B cell (primary cell): ENCODE measurements around the gene RPL37A. TPM values are rescaled to one million over a fixed set of nuclear protein-coding genes. Genes with fewer than 3 reads are reported as not detected.
A peak's percentile ranks its signal among the peaks of the same experiment; 100 is the strongest.

Experiments used
- ATAC-seq: fragments of 200-7000 bp; cut with Tn5 transposase; one replicate; pipeline ENCODE4 v1.10.0; 2021; ENCODE audit warnings: low read depth, mild to moderate bottlenecking, moderate number of reproducible peaks, moderate library complexity
- CTCF ChIA-PET: fragments of 350-600 bp; sonication (Branson Sonifier 250); formaldehyde crosslinking; loops from one replicate; lab custom pipeline; 2021; ENCODE audit warnings: antibody characterized with exemption, inconsistent platforms; lab: Charles Lee
- POLR2A ChIA-PET: fragments of 350-600 bp; sonication (Branson Sonifier 250); formaldehyde crosslinking; loops from one replicate; lab custom pipeline; 2021; ENCODE audit warnings: antibody characterized with exemption; lab: Charles Lee
- DNase-seq: peaks from one replicate; pipeline ENCODE4 v3.0.0; 2013
- H2AFZ ChIP-seq: 2 replicates; pipeline ENCODE4 v1.6.1; 2012; ENCODE audit warnings: mild to moderate bottlenecking, low read depth, low read length; ENCODE audit not compliant: insufficient read depth, poor library complexity, severe bottlenecking
- H3K27ac ChIP-seq, 2 donors: 1 replicate in 1 of 2; 2 replicates in 1 of 2; pipeline ENCODE4 v1.5.1; 2012 to 2013; ENCODE audit warnings: low read length in 2 of 2, mild to moderate bottlenecking in 2 of 2, moderate library complexity in 1 of 2
- H3K27me3 ChIP-seq, 4 experiments: fragments of 200-600 bp in 1 of 4; sonication (generic) in 1 of 4; replicated peaks in 1 of 4; 1 replicate in 2 of 4; 2 replicates in 2 of 4; pipeline versions ENCODE4 v1.6.1 to v1.7.0; 2013 to 2016; ENCODE audit warnings: low read length in 3 of 4, mild to moderate bottlenecking in 2 of 4, mixed read lengths in 1 of 4, moderate library complexity in 1 of 4; ENCODE audit not compliant: insufficient read depth in 4 of 4, control insufficient read depth in 3 of 4; ENCODE audit errors: control extremely low read depth in 1 of 4
- H3K36me3 ChIP-seq, 2 experiments: replicated peaks in 1 of 2; 1 replicate in 1 of 2; 2 replicates in 1 of 2; pipeline versions ENCODE4 v1.6.1 to v1.7.1; 2013; ENCODE audit warnings: low read length in 1 of 2; ENCODE audit not compliant: insufficient read depth in 2 of 2, control insufficient read depth in 1 of 2; ENCODE audit errors: control extremely low read depth in 1 of 2, extremely low read depth in 1 of 2
- H3K4me1 ChIP-seq, 2 donors: fragments of 200-600 bp in 1 of 2; sonication (generic) in 1 of 2; 1 replicate in 1 of 2; 2 replicates in 1 of 2; pipeline versions ENCODE4 v1.5.1 to v1.6.1; 2013 to 2017; ENCODE audit warnings: low read length in 2 of 2; ENCODE audit not compliant: control insufficient read depth in 2 of 2, insufficient read depth in 2 of 2
- H3K4me2 ChIP-seq: replicated peaks from 2 replicates; pipeline ENCODE3; 2012; ENCODE audit warnings: mild to moderate bottlenecking, low read depth, low read length; ENCODE audit not compliant: poor library complexity, severe bottlenecking
- H3K4me3 ChIP-seq, 5 experiments: fragments of 200-600 bp in 1 of 5; sonication (generic) in 1 of 5; 1 replicate in 3 of 5; 2 replicates in 2 of 5; pipeline versions ENCODE4 v1.5.1 to v1.7.0; 2011 to 2016; ENCODE audit warnings: low read length in 4 of 5, mild to moderate bottlenecking in 4 of 5, low read depth in 2 of 5, control low read depth in 1 of 5, moderate library complexity in 1 of 5; ENCODE audit not compliant: insufficient read depth in 1 of 5; ENCODE audit errors: control extremely low read depth in 1 of 5, extremely low read depth in 1 of 5
- H3K79me2 ChIP-seq: fragments of 200-600 bp; sonication (generic); one replicate; pipeline ENCODE4 v1.6.0; 2016; ENCODE audit warnings: low read length; ENCODE audit not compliant: control insufficient read depth, insufficient read depth
- H3K9ac ChIP-seq: fragments of 200-600 bp; sonication (generic); 2 replicates; pipeline ENCODE4 v1.6.1; 2017; ENCODE audit warnings: mild to moderate bottlenecking, low read length, moderate library complexity
- H3K9me3 ChIP-seq, 3 donors: one replicate each; pipeline versions ENCODE4 v1.6.1 to v1.7.1; 2013; ENCODE audit warnings: low read length in 2 of 3; ENCODE audit not compliant: control insufficient read depth in 2 of 3, insufficient read depth in 1 of 3; ENCODE audit errors: control extremely low read depth in 1 of 3
- H4K20me1 ChIP-seq: 2 replicates; pipeline ENCODE4 v1.6.0; 2012; ENCODE audit warnings: mild to moderate bottlenecking, low read length; ENCODE audit not compliant: insufficient read depth, control insufficient read depth, poor library complexity, severe bottlenecking
- H3K27ac Mint-ChIP-seq: one replicate; pipeline ENCODE4 v1.8.0; 2021; ENCODE audit warnings: mixed read lengths
- H3K27me3 Mint-ChIP-seq: one replicate; pipeline ENCODE4 v1.8.0; 2021; ENCODE audit warnings: mixed read lengths
- H3K4me1 Mint-ChIP-seq: one replicate; pipeline ENCODE4 v1.8.0; 2021; ENCODE audit warnings: mixed read lengths
- H3K4me3 Mint-ChIP-seq: one replicate; pipeline ENCODE4 v1.8.0; 2021; ENCODE audit warnings: mixed read lengths
- H3K9me3 Mint-ChIP-seq: one replicate; pipeline ENCODE4 v1.8.0; 2022; ENCODE audit warnings: mixed read lengths; ENCODE audit not compliant: insufficient read depth
- CTCF ChIP-seq: fragments of 200-600 bp; IDR thresholded peaks from one replicate; pipeline ENCODE4 v1.8.0; 2022; ENCODE audit warnings: antibody characterized with exemption, mild to moderate bottlenecking
- EZH2 ChIP-seq: IDR thresholded peaks from 2 replicates; pipeline ENCODE4 v1.6.1; 2012; ENCODE audit warnings: borderline replicate concordance, low read depth, mild to moderate bottlenecking, moderate library complexity, low read length; ENCODE audit not compliant: insufficient read depth, poor library complexity, severe bottlenecking
- WGBS: methylation state at CpG from one replicate; pipeline ENCODE4 v1.1.5; 2013; ENCODE audit warnings: missing lambda C conversion rate; ENCODE audit not compliant: insufficient coverage; 5-methylcytosine and 5-hydroxymethylcytosine counted together
- intact Hi-C: fragments of 100-400 bp; cut with micrococcal nuclease; formaldehyde crosslinking; loops from one replicate; pipeline ENCODE4 v1.10.0; 2022
- polyA plus RNA-seq: library from polyadenylated mRNA; depleted of rRNA; stranded (reverse); fragments of >200 nt; gene quantifications from 2 replicates; pipeline ENCODE4 v1.2.3, GENCODE V29; 2012
- total RNA-seq, 2 donors: library from RNA; stranded (reverse); fragments of 120-200 nt in 1 of 2; gene quantifications; 1 replicate in 1 of 2; 2 replicates in 1 of 2; pipeline versions ENCODE4 v1.2.3 to v1.2.4, GENCODE V29; 2013 to 2022

RPL37A gene
- total and polyA plus RNA-seq, 2 donors (not counting 1 experiment from before 2014, with no cell fraction given), result 1,571 to 3,456 TPM

GRCh38 chr2:216492597-216493333 lies 5.9 kb upstream of the RPL37A start:
- peaks cover 53% of the 10 kb centered on the region for H3K4me1 Mint-ChIP-seq
- Histone ChIP-seq H3K9ac (peak overlapping the region; percentile 25), H3K9me3 (no peaks in the 10 kb centered on the region), H3K4me2 (peak overlapping the region; percentile 62), H3K27ac (peak overlapping the region; percentile 36 to 72), H3K27me3 (no peaks in the 10 kb centered on the region), H4K20me1 (no peaks in the 10 kb centered on the region), H3K4me1 (peaks cover 22 to 30% of the 10 kb centered on the region in 2 donors), H3K79me2 (peaks cover 9% of the 10 kb centered on the region), H3K4me3 (no peak overlapping the region), H2AFZ (peak overlapping the region; percentile 57), H3K36me3 (no peaks in the 10 kb centered on the region)
- ChIA-PET CTCF (interaction anchor here (0.8 to 1.5 kb wide), 2 partner anchors 25 to 27 kb away, joined by 4 read pairs; no protein-coding TSS in a partner anchor), POLR2A (no interaction called here)
- peak overlapping the region; percentile 66 for H3K4me3 Mint-ChIP-seq
- DNase-seq, result no peak
- ATAC-seq, result peak; percentile 5
- WGBS, result 84% methylated on average over 3 of the region's 6 CpGs
- no peaks in the 10 kb centered on the region for H3K9me3 Mint-ChIP-seq
- intact Hi-C loops, result loop anchor here (10.0 kb wide), 1 partner anchor 478 kb away; the partner anchor contains the start of gene MREG
- H3K27me3 Mint-ChIP-seq, result no peaks in the 10 kb centered on the region
- H3K27ac Mint-ChIP-seq, result peak overlapping the region; percentile 92
- TF ChIP-seq CTCF, result no peak

GRCh38 chr2:216493334-216493685 lies 5.3 kb upstream of the RPL37A start:
- peak overlapping the region; percentile 32 for H3K27ac Mint-ChIP-seq
- H3K4me1 ChIP-seq, result peaks cover 27 to 36% of the 10 kb centered on the region in 2 donors
- H3K9me3 Mint-ChIP-seq, result no peaks in the 10 kb centered on the region
- TF ChIP-seq CTCF, result no peak
- TF ChIP-seq EZH2, result no peak
- H3K27ac ChIP-seq, result no peak overlapping the region
- peaks cover 15% of the 10 kb centered on the region for H3K79me2 ChIP-seq
- DNase-seq (no peak), ATAC-seq (no peak)
- H3K36me3 ChIP-seq, result no peaks in the 10 kb centered on the region
- H3K4me3 Mint-ChIP-seq, result no peak overlapping the region
- H2AFZ ChIP-seq, result peak overlapping the region; percentile 57
- CTCF ChIA-PET, result interaction anchor here (0.8 kb wide), 1 partner anchor 25 kb away, joined by 4 read pairs; no protein-coding TSS in a partner anchor
- WGBS, result 100% methylated on average over 1 of the region's 1 CpG
- H3K27me3 Mint-ChIP-seq, result no peaks in the 10 kb centered on the region
- no peak overlapping the region for H3K9ac ChIP-seq
- intact Hi-C loops, result loop anchor here (10.0 kb wide), 1 partner anchor 479 kb away; the partner anchor contains the start of gene MREG
- no peaks in the 10 kb centered on the region for H3K27me3 ChIP-seq
- H3K4me1 Mint-ChIP-seq, result peaks cover 57% of the 10 kb centered on the region
- H3K9me3 ChIP-seq, result no peaks in the 10 kb centered on the region
- no peak overlapping the region for H3K4me3 ChIP-seq
- no peak overlapping the region for H3K4me2 ChIP-seq
- POLR2A ChIA-PET, result no interaction called here
- no peaks in the 10 kb centered on the region for H4K20me1 ChIP-seq
